Ishikawa (cell line): ENCODE measurements around the gene GDI1.

Experiments used
- CEBPB ChIP-seq: IDR thresholded peaks from 2 replicates; pipeline ENCODE4 v1.6.1; 2012
- CREB1 ChIP-seq: IDR thresholded peaks from 2 replicates; pipeline ENCODE4 v1.6.1; 2012; ENCODE audit warnings: low read depth
- EGR1 ChIP-seq: IDR thresholded peaks from 2 replicates; pipeline ENCODE4 v1.6.1; 2012
- EP300 ChIP-seq: IDR thresholded peaks from 2 replicates; pipeline ENCODE4 v1.6.1; 2012; ENCODE audit warnings: borderline replicate concordance
- FOXM1 ChIP-seq: IDR thresholded peaks from 2 replicates; pipeline ENCODE4 v1.6.1; 2012; ENCODE audit warnings: low read depth, borderline replicate concordance
- NFIC ChIP-seq: IDR thresholded peaks from 2 replicates; pipeline ENCODE4 v1.6.1; 2012
- RAD21 ChIP-seq: IDR thresholded peaks from 2 replicates; pipeline ENCODE4 v1.6.1; 2012; ENCODE audit warnings: low read depth
- REST ChIP-seq: IDR thresholded peaks from 2 replicates; pipeline ENCODE4 v1.6.1; 2012; ENCODE audit warnings: low read depth, mild to moderate bottlenecking
- TAF1 ChIP-seq: IDR thresholded peaks from 2 replicates; pipeline ENCODE4 v1.6.1; 2012; ENCODE audit warnings: low read depth, mild to moderate bottlenecking
- TCF12 ChIP-seq: IDR thresholded peaks from 2 replicates; pipeline ENCODE4 v1.6.1; 2012; ENCODE audit warnings: low read depth
- TEAD4 ChIP-seq: IDR thresholded peaks from 2 replicates; pipeline ENCODE4 v1.6.1; 2012
- YY1 ChIP-seq: IDR thresholded peaks from 2 replicates; pipeline ENCODE4 v1.6.1; 2012; ENCODE audit warnings: low read depth
- ZBTB7A ChIP-seq: IDR thresholded peaks from 2 replicates; pipeline ENCODE4 v1.6.1; 2012; ENCODE audit warnings: low read depth
- TF ChIP-seq, protein P1 (sequence below): IDR thresholded peaks from 2 replicates; pipeline ENCODE4 v1.6.1; 2012
- TF ChIP-seq, protein P2 (sequence below): IDR thresholded peaks from 2 replicates; pipeline ENCODE4 v1.6.1; 2012

Gene GDI1

DNA sequence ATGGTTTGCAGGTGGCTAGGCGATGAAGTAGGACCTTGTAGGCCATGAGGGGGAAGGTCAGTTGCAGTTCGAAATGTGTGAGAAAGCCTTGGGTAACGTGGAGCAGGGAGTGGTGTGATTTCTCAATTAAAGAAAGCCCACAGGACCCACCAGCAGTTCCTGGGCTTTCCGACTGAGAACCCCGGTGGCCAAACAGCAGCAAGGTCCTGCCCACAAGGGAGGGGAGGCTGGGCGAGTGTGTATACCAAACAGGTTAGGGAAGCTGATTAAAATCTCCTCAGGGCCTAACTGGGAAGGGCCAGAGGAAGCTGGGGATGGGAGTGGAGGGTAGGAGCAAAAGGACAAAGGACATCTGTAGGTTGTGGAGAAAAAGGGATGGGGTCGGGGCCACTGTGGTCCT is 6.0 kb upstream of the GDI1 start:
- TF ChIP-seq, protein P1, sequence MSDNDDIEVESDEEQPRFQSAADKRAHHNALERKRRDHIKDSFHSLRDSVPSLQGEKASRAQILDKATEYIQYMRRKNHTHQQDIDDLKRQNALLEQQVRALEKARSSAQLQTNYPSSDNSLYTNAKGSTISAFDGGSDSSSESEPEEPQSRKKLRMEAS: no peak
- no peak for TF ChIP-seq CREB1
- no peak for TF ChIP-seq FOXM1
- TF ChIP-seq TAF1: no peak
- TF ChIP-seq CEBPB: no peak
- TF ChIP-seq TEAD4: no peak
- TF ChIP-seq EP300: no peak
- no peak for TF ChIP-seq REST
- TF ChIP-seq ZBTB7A: no peak
- no peak for TF ChIP-seq RAD21
- TF ChIP-seq YY1: no peak
- TF ChIP-seq TCF12: no peak
- TF ChIP-seq EGR1: no peak
- no peak for TF ChIP-seq NFIC
- TF ChIP-seq, protein P2, sequence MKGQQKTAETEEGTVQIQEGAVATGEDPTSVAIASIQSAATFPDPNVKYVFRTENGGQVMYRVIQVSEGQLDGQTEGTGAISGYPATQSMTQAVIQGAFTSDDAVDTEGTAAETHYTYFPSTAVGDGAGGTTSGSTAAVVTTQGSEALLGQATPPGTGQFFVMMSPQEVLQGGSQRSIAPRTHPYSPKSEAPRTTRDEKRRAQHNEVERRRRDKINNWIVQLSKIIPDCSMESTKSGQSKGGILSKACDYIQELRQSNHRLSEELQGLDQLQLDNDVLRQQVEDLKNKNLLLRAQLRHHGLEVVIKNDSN: no peak

DNA sequence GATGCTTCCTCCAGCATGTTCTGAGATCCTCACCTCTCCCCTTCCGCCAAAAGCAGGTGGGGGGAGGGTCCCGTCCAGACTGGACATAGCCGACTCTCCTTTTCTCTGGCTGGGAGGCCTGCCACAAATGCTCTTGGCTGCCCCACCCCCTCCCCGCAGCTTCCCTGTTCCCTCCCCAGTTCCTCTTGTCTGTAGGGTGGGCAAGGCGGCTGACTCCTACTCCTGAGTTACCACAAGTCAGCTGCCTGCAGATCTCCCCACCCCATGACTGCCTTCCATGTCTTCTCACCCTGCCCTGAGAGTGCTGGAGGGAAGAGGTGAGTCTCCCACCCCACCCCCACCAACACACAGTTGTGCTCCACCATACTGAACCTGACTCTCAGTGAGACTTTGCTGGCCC is 5.6 kb upstream of the GDI1 start:
- TF ChIP-seq TAF1 (no peak), NFIC (no peak), RAD21 (no peak), CEBPB (no peak), CREB1 (no peak), YY1 (no peak), EP300 (no peak), TCF12 (no peak), ZBTB7A (no peak), FOXM1 (no peak), REST (no peak), TEAD4 (no peak), EGR1 (no peak)
- TF ChIP-seq, protein P2: no peak
- TF ChIP-seq, protein P1: no peak

GRCh38 chrX:154432210-154432609 is 4.7 kb upstream of the GDI1 start:
- no peak for TF ChIP-seq TEAD4
- TF ChIP-seq ZBTB7A: no peak
- TF ChIP-seq, protein P1: no peak
- TF ChIP-seq CEBPB: no peak
- TF ChIP-seq NFIC: no peak
- no peak for TF ChIP-seq CREB1

DNA sequence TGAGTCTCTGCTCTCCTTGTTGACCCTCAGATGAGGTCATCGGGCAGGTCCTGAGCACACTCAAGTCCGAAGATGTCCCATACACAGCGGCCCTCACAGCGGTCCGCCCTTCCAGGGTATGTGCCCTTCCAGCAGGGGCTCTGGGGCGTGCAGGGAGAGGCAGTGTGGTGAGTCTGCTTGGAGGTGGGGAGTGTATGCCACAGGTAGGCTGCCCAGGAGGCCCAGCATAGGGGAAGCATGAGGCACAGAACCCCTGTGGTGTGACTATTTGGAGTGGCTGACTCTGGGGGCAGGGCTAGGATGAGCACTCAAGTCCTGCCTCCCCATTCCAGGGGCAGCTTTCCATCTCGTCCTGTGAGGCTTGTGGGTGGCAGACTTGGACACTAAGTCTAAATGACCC is 3.3 kb upstream of the GDI1 start:
- TF ChIP-seq NFIC: no peak
- TF ChIP-seq RAD21: no peak
- TF ChIP-seq, protein P1: no peak

DNA sequence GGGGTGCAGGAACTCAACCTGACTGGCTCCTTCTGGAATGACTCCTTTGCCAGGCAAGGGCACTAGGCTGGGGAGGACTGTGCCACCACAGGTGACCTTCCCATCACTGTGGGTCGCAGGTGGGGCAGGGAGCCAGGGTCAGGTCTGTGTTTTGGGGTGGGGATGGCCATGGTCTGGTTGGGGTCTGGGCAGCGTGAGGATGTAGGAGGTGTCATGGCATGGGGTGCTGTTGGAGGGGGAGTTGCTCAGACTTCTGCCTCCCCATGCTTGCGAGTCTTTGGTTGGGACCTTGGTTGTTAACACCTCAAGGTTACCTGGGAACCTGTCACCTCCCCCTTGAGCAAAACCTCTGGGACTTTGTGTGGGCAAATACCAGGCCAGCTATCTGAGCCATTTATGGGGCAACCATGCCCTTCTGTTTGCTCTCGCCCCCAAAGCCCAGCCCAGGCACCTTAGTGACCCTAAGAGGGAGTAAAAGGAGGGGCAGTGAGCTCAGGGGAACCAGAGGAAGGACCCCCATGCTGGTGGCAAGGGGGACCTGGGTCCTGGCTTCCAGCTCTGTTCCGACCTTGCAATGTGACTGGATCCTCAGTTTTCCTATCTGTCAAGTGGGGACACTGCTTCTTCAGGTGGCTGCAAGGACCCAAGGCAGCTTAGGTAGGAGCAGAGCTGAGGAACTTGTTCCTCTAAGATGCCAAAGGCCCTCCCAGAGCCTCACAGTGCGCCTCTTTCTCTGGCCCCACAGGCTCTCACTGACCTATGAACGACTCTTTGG is 2.4 kb upstream of the GDI1 start:
- TF ChIP-seq REST (no peak), YY1 (no peak), RAD21 (no peak), FOXM1 (no peak), CREB1 (no peak), ZBTB7A (no peak), TCF12 (no peak), TAF1 (no peak), EGR1 (no peak), CEBPB (no peak), NFIC (no peak), TEAD4 (no peak), EP300 (no peak)
- TF ChIP-seq, protein P1: no peak
- TF ChIP-seq, protein P2: no peak
